Right atrium auricular region (tissue), 2 donors: ENCODE measurements around the gene CRABP1. TPM values are rescaled to one million over a fixed set of nuclear protein-coding genes. Genes with fewer than 3 reads are reported as not detected.

ENCODE experiments used
- DNase-seq: peaks from one replicate; pipeline ENCODE4 v3.0.0-alpha.2; 2019; ENCODE audit warnings: low spot score
- H3K27ac ChIP-seq, 2 donors: fragments of 200-600 bp; sonication (generic); 1 replicate in 1 of 2; 2 replicates in 1 of 2; pipeline ENCODE4 v1.5.1; 2016 to 2019
- H3K27me3 ChIP-seq, 2 donors: fragments of 200-600 bp; sonication (generic); one replicate each; pipeline versions ENCODE4 v1.5.1 to v1.6.0; 2017 to 2019
- H3K36me3 ChIP-seq: fragments of 200-600 bp; sonication (generic); one replicate; pipeline ENCODE4 v1.5.1; 2016
- H3K4me1 ChIP-seq, 2 donors: fragments of 200-600 bp; sonication (generic); one replicate each; pipeline versions ENCODE4 v1.5.1 to v1.6.0; 2017 to 2019
- H3K4me3 ChIP-seq, 2 donors: fragments of 200-600 bp; sonication (generic); 1 replicate in 1 of 2; 2 replicates in 1 of 2; pipeline ENCODE4 v1.5.1; 2017 to 2019; ENCODE audit warnings: mild to moderate bottlenecking in 1 of 2, moderate library complexity in 1 of 2
- H3K9me3 ChIP-seq, 2 donors: fragments of 200-600 bp; sonication (generic); one replicate each; pipeline ENCODE4 v1.5.1; 2019
- total RNA-seq, 2 donors: library from RNA; depleted of rRNA; stranded (reverse); fragments of >200 nt; gene quantifications; one replicate each; pipeline ENCODE4 v1.1.0, GENCODE V29; 2016
- TF ChIP-seq, protein P1 (sequence below), 2 donors: fragments of 200-600 bp; sonication (generic); IDR thresholded peaks; one replicate each; pipeline ENCODE4 v1.5.1; 2019; ENCODE audit warnings: antibody characterized with exemption in 2 of 2

Gene CRABP1
- total RNA-seq, 2 donors from 2014 or later: not detected

DNA sequence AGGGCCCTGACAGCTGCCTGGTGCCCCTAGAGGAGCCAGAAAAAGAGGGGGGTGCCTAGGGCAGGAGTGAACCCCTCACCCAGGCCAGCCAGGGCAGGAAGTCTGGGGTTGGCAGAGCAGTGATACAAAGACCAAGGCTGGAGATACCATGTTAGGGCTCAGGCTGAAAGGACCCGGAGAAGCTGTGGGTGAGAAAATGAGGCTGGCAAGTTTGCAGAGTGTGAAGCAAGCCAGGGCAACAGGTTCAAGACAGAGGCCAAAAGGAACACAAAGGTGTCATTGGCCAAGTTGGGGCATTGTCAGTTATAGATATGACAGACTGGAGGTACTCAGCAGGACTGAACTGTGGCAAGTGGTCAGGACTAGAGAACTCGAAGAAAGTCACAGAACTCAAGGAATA is 57.2 kb downstream of the CRABP1 start:
- no peak overlapping the region for H3K27ac ChIP-seq
- H3K4me1 ChIP-seq: no peaks in the 10 kb centered on the region
- no peaks in the 10 kb centered on the region for H3K36me3 ChIP-seq
- no peaks in the 10 kb centered on the region for H3K27me3 ChIP-seq
- TF ChIP-seq, protein P1, sequence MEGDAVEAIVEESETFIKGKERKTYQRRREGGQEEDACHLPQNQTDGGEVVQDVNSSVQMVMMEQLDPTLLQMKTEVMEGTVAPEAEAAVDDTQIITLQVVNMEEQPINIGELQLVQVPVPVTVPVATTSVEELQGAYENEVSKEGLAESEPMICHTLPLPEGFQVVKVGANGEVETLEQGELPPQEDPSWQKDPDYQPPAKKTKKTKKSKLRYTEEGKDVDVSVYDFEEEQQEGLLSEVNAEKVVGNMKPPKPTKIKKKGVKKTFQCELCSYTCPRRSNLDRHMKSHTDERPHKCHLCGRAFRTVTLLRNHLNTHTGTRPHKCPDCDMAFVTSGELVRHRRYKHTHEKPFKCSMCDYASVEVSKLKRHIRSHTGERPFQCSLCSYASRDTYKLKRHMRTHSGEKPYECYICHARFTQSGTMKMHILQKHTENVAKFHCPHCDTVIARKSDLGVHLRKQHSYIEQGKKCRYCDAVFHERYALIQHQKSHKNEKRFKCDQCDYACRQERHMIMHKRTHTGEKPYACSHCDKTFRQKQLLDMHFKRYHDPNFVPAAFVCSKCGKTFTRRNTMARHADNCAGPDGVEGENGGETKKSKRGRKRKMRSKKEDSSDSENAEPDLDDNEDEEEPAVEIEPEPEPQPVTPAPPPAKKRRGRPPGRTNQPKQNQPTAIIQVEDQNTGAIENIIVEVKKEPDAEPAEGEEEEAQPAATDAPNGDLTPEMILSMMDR (IDR thresholded peaks at IDR 0.05): no peak
- DNase-seq: no peak
- H3K9me3 ChIP-seq: no peaks in the 10 kb centered on the region
- H3K4me3 ChIP-seq: no peak overlapping the region

Other genes starting within 250 kb of the CRABP1 start
- gene SH2D7, start 247.8 kb upstream of the CRABP1 start, total RNA-seq: not detected
- 10 to 100 TPM; 37.2 to 38.6 TPM for gene CIB2, start 208.9 kb upstream of the CRABP1 start, total RNA-seq
- gene IDH3A, start 191.0 kb upstream of the CRABP1 start, total RNA-seq: 100 to 1,000 TPM; 188 to 352 TPM
- gene ACSBG1, start 105.8 kb upstream of the CRABP1 start, total RNA-seq: not detected
- gene DNAJA4, start 75.8 kb upstream of the CRABP1 start, total RNA-seq: 10 to 100 TPM; 70.0 to 78.0 TPM
- 10 to 100 TPM; 29.8 to 38.6 TPM for gene SKIC8, start 40.7 kb upstream of the CRABP1 start, total RNA-seq
- 10 to 100 TPM; 14.5 to 16.3 TPM for gene IREB2, start 97.9 kb downstream of the CRABP1 start, total RNA-seq
- gene HYKK, start 167.2 kb downstream of the CRABP1 start, total RNA-seq: 10 to 100 TPM in 1 of 2 donors, 1 to 10 TPM in 1; 6.1 to 12.5 TPM
- 10 to 100 TPM; 85.8 to 87.1 TPM for gene PSMA4, start 200.1 kb downstream of the CRABP1 start, total RNA-seq
- under 1 TPM; 0.22 to 0.59 TPM for gene CHRNA5, start 225.2 kb downstream of the CRABP1 start, total RNA-seq